Thyroid gland (tissue), 4 donors: Measurements from ENCODE around the gene PLEKHA5. TPM values are rescaled to one million over a fixed set of nuclear protein-coding genes. Genes with fewer than 3 reads are reported as not detected.

Experiments used
- DNase-seq, 2 donors: peaks; one replicate each; pipeline ENCODE4 v3.0.0-alpha.2; 2019
- H3K27ac ChIP-seq, 3 donors: fragments of 200-600 bp; sonication (generic); 1 replicate in 2 of 3; 2 replicates in 1 of 3; pipeline ENCODE4 v1.5.1; 2016 to 2019; ENCODE audit warnings: mild to moderate bottlenecking in 1 of 3, moderate library complexity in 1 of 3
- H3K27me3 ChIP-seq: fragments of 200-600 bp; sonication (generic); one replicate; pipeline ENCODE4 v1.5.1; 2019
- H3K36me3 ChIP-seq, 2 donors: fragments of 200-600 bp; sonication (generic); one replicate each; pipeline ENCODE4 v1.5.1; 2016 to 2019
- H3K4me1 ChIP-seq, 2 donors: fragments of 200-600 bp; sonication (generic); one replicate each; pipeline ENCODE4 v1.5.1; 2017 to 2019
- H3K4me3 ChIP-seq, 3 donors: fragments of 200-600 bp; sonication (generic); replicated peaks in 1 of 3; 1 replicate in 2 of 3; 2 replicates in 1 of 3; pipeline ENCODE4 v1.5.1; 2016; ENCODE audit warnings: mild to moderate bottlenecking in 1 of 3
- H3K9me3 ChIP-seq: fragments of 200-600 bp; sonication (generic); one replicate; pipeline ENCODE4 v1.5.1; 2017
- CTCF ChIP-seq, 6 experiments: fragments of 200-600 bp in 3 of 6; fragments of 450-650 bp in 3 of 6; sonication (generic) in 3 of 6; IDR thresholded peaks; one replicate each; pipeline ENCODE4 v1.5.1; 2016 to 2019; ENCODE audit warnings: antibody characterized with exemption in 6 of 6, mild to moderate bottlenecking in 2 of 6, inconsistent platforms in 1 of 6, moderate library complexity in 1 of 6
- POLR2A ChIP-seq, 2 donors: fragments of 450-650 bp; IDR thresholded peaks; one replicate each; pipeline ENCODE4 v1.6.1; 2017; ENCODE audit warnings: antibody characterized with exemption in 2 of 2, mild to moderate bottlenecking in 2 of 2, moderate library complexity in 1 of 2
- WGBS, 2 donors: methylation state at CpG; one replicate each; pipeline ENCODE4 v1.1.5; 2017; 5-methylcytosine and 5-hydroxymethylcytosine counted together
- intact Hi-C: fragments of 100-400 bp; cut with DNase I; formaldehyde crosslinking; loops from one replicate; pipeline ENCODE4 v1.15.1; 2023
- total RNA-seq, 4 donors: library from RNA; depleted of rRNA; stranded (reverse); fragments of >200 nt; gene quantifications; one replicate each; pipeline ENCODE4 v1.2.3, GENCODE V29; 2016

Gene PLEKHA5
- total RNA-seq, 4 donors from 2014 or later: 35.4 to 48.6 (median 40.8) TPM

- H3K4me3 ChIP-seq: no peak overlapping the region
- H3K27ac ChIP-seq: no peak overlapping the region
- TF ChIP-seq POLR2A (IDR thresholded peaks at IDR 0.05) (no peak), CTCF (IDR thresholded peaks at IDR 0.05) (peak in 5 of 6 experiments; percentile 36 to 76 (median 63))
- WGBS, 2 donors: 52 to 62% methylated on average over 4 of the region's 4 CpGs
- peaks cover 17 to 28% of the 10 kb centered on the region in 2 donors for H3K4me1 ChIP-seq
- no peaks in the 10 kb centered on the region for H3K27me3 ChIP-seq
- no peak for DNase-seq
- intact Hi-C loops: no loop called here
- no peaks in the 10 kb centered on the region for H3K36me3 ChIP-seq
- no peaks in the 10 kb centered on the region for H3K9me3 ChIP-seq
Measured at GRCh38 chr12:19186722-19187661, 57.5 kb downstream of the PLEKHA5 start.

- no peak for DNase-seq
- Histone ChIP-seq H3K4me3 (no peak overlapping the region), H3K27me3 (no peaks in the 10 kb centered on the region), H3K36me3 (no peaks in the 10 kb centered on the region), H3K27ac (no peak overlapping the region), H3K9me3 (no peaks in the 10 kb centered on the region), H3K4me1 (peaks cover 17 to 28% of the 10 kb centered on the region in 2 donors)
- TF ChIP-seq CTCF (IDR thresholded peaks at IDR 0.05) (no peak), POLR2A (IDR thresholded peaks at IDR 0.05) (no peak)
- intact Hi-C loops: no loop called here
- 56 to 77% methylated on average over 1 of the region's 1 CpG for WGBS, 2 donors
Measured at GRCh38 chr12:19189522-19189921, 60.0 kb downstream of the PLEKHA5 start.

- H3K9me3 ChIP-seq: no peaks in the 10 kb centered on the region
Measured at GRCh38 chr12:19190292-19191031, 60.9 kb downstream of the PLEKHA5 start.

GRCh38 chr12:19191089-19191488, 61.6 kb downstream of the PLEKHA5 start:
- H3K4me1 ChIP-seq: peaks cover 17 to 28% of the 10 kb centered on the region in 2 donors
- no peak for DNase-seq
- H3K36me3 ChIP-seq: no peaks in the 10 kb centered on the region
- no peaks in the 10 kb centered on the region for H3K27me3 ChIP-seq
- WGBS, 2 donors: 83 to 96% methylated on average over 1 of the region's 1 CpG
- intact Hi-C loops: no loop called here
- H3K27ac ChIP-seq: peak overlapping the region in 1 of 3 donors; percentile 30
- H3K9me3 ChIP-seq: no peaks in the 10 kb centered on the region
- no peak for TF ChIP-seq CTCF (IDR thresholded peaks at IDR 0.05)
- no peak for TF ChIP-seq POLR2A (IDR thresholded peaks at IDR 0.05)
- no peak overlapping the region for H3K4me3 ChIP-seq

More at GRCh38 chr12:19190292-19191031, 60.9 kb downstream of the PLEKHA5 start:
- Histone ChIP-seq H3K27ac (peak overlapping the region in 2 of 3 donors; percentile 6 to 30), H3K36me3 (no peaks in the 10 kb centered on the region), H3K4me3 (no peak overlapping the region), H3K4me1 (peaks cover 17 to 28% of the 10 kb centered on the region in 2 donors), H3K27me3 (no peaks in the 10 kb centered on the region)
- TF ChIP-seq CTCF (IDR thresholded peaks at IDR 0.05) (no peak), POLR2A (IDR thresholded peaks at IDR 0.05) (no peak)
- WGBS, 2 donors: 52 to 55% methylated on average over 2 of the region's 2 CpGs
- no peak for DNase-seq
- intact Hi-C loops: no loop called here
